GM19035 (cell line): Measurements from ENCODE around the gene MSH2.

Source experiments
- ATAC-seq: cut with Tn5 transposase; IDR thresholded peaks from one replicate; pipeline ENCODE4 v1.9.1; 2021; ENCODE audit not compliant: unreplicated experiment

MSH2 gene

DNA sequence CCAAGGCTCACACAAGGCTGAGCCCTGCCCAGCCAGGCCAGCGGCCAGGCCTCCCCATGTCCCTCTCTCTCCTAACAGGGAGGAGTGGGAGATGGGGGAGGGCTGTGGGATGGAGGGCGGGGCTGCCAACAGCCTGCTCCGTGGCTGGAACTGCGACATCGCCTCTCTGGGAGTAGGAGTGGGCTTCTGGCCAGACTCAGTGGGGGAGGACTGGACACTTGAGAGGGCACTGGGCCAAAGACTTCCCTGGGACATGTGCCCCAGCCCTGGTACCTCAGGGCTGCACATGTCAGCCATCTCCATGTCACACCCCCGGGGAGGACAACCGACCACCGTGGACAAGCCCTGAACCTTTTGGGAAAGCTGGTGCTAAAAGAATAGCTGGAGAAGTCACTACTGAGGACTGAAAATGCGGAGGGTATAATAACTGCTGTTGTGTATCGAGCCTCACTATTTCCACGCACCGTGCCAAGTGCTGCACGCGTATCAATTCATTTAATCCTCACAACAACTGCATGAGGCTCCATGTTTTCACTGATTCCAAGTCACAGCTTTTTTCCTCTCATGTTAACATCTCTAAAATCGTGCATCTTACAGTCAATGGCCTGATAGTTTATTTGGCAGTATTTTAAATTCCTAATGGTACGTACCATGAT is 127.3 kb downstream of the MSH2 start:
- no peak for ATAC-seq

DNA sequence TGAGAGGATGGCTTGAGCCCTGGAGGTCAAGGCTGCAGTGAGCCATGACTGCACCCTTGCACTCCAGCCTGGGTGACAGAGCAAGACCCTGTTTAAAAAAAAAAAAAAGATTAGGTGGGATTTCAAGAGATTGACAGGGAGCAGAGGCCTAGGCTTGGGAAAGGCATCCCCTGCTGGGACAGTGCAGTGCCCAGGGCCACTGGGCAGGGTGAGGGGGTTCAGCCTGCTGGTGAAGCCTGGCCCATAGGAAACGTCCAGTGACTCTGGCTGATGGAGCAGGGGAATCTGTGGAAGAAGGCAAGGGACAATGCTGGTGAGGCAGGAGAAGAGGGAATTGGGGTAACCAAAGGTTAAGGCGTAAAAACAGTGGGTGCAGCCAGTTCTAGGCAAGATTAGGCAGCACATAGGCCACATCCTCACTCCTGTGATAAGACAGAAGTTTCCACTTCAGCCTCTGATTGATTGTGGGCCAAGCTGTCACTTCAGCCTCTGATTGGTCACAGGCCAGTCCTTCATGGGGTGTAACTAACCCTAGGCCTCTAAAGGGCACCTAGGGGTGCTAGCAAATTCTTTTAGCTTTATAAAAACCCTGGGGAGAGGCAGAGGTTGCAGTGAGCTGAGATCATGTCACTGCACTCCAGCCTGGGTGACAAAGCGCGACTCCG is 128.6 kb downstream of the MSH2 start:
- no peak for ATAC-seq
